Measurements from ENCODE around the gene AKAP11.

GRCh38 chr13:42271337-42272114 is 426 bp upstream of the AKAP11 start:
- no peak for TF ChIP-seq CTCF (IDR thresholded peaks at IDR 0.05; ENCODE audit: poor library complexity)
- no peak for TF ChIP-seq EZH2phosphoT487 (IDR thresholded peaks at IDR 0.05; ENCODE audit: low read depth, severe bottlenecking, unreplicated experiment)
